ENCODE measurements around the gene KRTAP10-4. TPM values are rescaled to one million over a fixed set of nuclear protein-coding genes. Genes with fewer than 3 reads are reported as not detected.

Gene KRTAP10-4
- total RNA-seq, 1 donor from 2014 or later, result not detected

- FAIRE-seq, result no peak
- DNase-seq (ENCODE audit: low read depth), result no peak
- no peaks in the 10 kb centered on the region for H3K36me3 ChIP-seq (ENCODE audit: control insufficient read depth, insufficient read depth, low read length)
- H3K4me3 ChIP-seq (ENCODE audit: low read depth, low read length), result no peak within 1 kb of the TSS
- TF ChIP-seq CTCF (IDR thresholded peaks at IDR 0.05; ENCODE audit: insufficient read depth, low read length, severe bottlenecking), result no peak
- no peaks in the 10 kb centered on the region for H3K27me3 ChIP-seq (ENCODE audit: control insufficient read depth, insufficient read depth, low read length)
Measured at GRCh38 chr21:44539991-44540666, 33.4 kb upstream of the KRTAP10-4 start, which contains the start of gene KRTAP10-1. KRTAP10-1 (minus strand) TSS chr21:44540195; CDS start chr21:44540150, 45 bp downstream.

- no peak for TF ChIP-seq CTCF (IDR thresholded peaks at IDR 0.05; ENCODE audit: insufficient read depth, low read length, severe bottlenecking)
- no peak overlapping the region for H3K4me3 ChIP-seq (ENCODE audit: low read depth, low read length)
- FAIRE-seq (no peak), DNase-seq (ENCODE audit: low read depth) (no peak)
- H3K36me3 ChIP-seq (ENCODE audit: control insufficient read depth, insufficient read depth, low read length), result no peaks in the 10 kb centered on the region
- no peaks in the 10 kb centered on the region for H3K27me3 ChIP-seq (ENCODE audit: control insufficient read depth, insufficient read depth, low read length)
Measured at GRCh38 chr21:44540741-44541288, 32.7 kb upstream of the KRTAP10-4 start.

- FAIRE-seq (no peak), DNase-seq (ENCODE audit: low read depth) (no peak)
- Histone ChIP-seq H3K4me3 (ENCODE audit: low read depth, low read length) (no peak overlapping the region), H3K27me3 (ENCODE audit: control insufficient read depth, insufficient read depth, low read length) (no peaks in the 10 kb centered on the region), H3K36me3 (ENCODE audit: control insufficient read depth, insufficient read depth, low read length) (no peaks in the 10 kb centered on the region)
- TF ChIP-seq CTCF (IDR thresholded peaks at IDR 0.05; ENCODE audit: insufficient read depth, low read length, severe bottlenecking), result no peak
Measured at GRCh38 chr21:44542716-44543115, 30.8 kb upstream of the KRTAP10-4 start.

- FAIRE-seq (no peak), DNase-seq (ENCODE audit: low read depth) (no peak)
- no peaks in the 10 kb centered on the region for H3K27me3 ChIP-seq (ENCODE audit: control insufficient read depth, insufficient read depth, low read length)
- TF ChIP-seq CTCF (IDR thresholded peaks at IDR 0.05; ENCODE audit: insufficient read depth, low read length, severe bottlenecking), result no peak
- no peaks in the 10 kb centered on the region for H3K36me3 ChIP-seq (ENCODE audit: control insufficient read depth, insufficient read depth, low read length)
- no peak overlapping the region for H3K4me3 ChIP-seq (ENCODE audit: low read depth, low read length)
Measured at GRCh38 chr21:44544566-44544965, 29.0 kb upstream of the KRTAP10-4 start.

GRCh38 chr21:44547656-44548331, 25.7 kb upstream of the KRTAP10-4 start:
- H3K27me3 ChIP-seq (ENCODE audit: control insufficient read depth, insufficient read depth, low read length), result no peaks in the 10 kb centered on the region
- no peak overlapping the region for H3K4me3 ChIP-seq (ENCODE audit: low read depth, low read length)
- TF ChIP-seq CTCF (IDR thresholded peaks at IDR 0.05; ENCODE audit: insufficient read depth, low read length, severe bottlenecking), result no peak
- DNase-seq (ENCODE audit: low read depth) (no peak), FAIRE-seq (no peak)
- no peaks in the 10 kb centered on the region for H3K36me3 ChIP-seq (ENCODE audit: control insufficient read depth, insufficient read depth, low read length)

Measured in bronchial epithelial cell (primary cell).